HepG2 (cell line): ENCODE measurements around the gene SLC38A1. TPM values are rescaled to one million over a fixed set of nuclear protein-coding genes. Genes with fewer than 3 reads are reported as not detected.

Experiments used
- ATAC-seq: fragments of 200-7000 bp; cut with Tn5 transposase; 3 replicates; pipeline ENCODE4 v1.9.1; 2020; ENCODE audit warnings: mild to moderate bottlenecking, moderate library complexity
- BruUV-seq: library from RNA; stranded (reverse); fragments of 400-500 nt; replicated peaks from 2 replicates; lab custom pipeline; 2021; lab: Mats Ljungman, UMichigan
- CTCF ChIA-PET: fragments of 300-600 bp; formaldehyde crosslinking; extraction: SDS; loops from one replicate; lab custom pipeline; 2021; ENCODE audit warnings: low total read pairs, inconsistent platforms, low intra/inter-chr PET ratio; lab: Yijun Ruan, JAX
- POLR2A ChIA-PET: fragments of 350-600 bp; sonication (Branson Sonifier 250); formaldehyde crosslinking; loops from one replicate; lab custom pipeline; 2020; ENCODE audit warnings: antibody characterized with exemption, inconsistent platforms; lab: Yijun Ruan, JAX
- DNase-seq: peaks from one replicate; pipeline ENCODE4 v3.0.0-alpha.2; 2015; ENCODE audit warnings: low spot score
- FAIRE-seq: peaks from 3 replicates; lab custom pipeline; 2011; peaks lifted over from hg19 to GRCh38; lab: Jason Lieb, UNC
- H2AFZ ChIP-seq: one replicate; pipeline ENCODE4 v1.6.1; 2011; ENCODE audit warnings: low read length, inconsistent platforms
- H3K27ac ChIP-seq: fragments of 300-600 bp; 3 replicates; pipeline ENCODE4 v1.8.0; 2011; ENCODE audit warnings: mixed run types, mild to moderate bottlenecking, mixed read lengths, low read length, inconsistent platforms; ENCODE audit not compliant: insufficient read depth; ENCODE audit errors: extremely low read length
- H3K27me3 ChIP-seq, 2 experiments: fragments of 200-600 bp in 1 of 2; 2 replicates in 1 of 2; 3 replicates in 1 of 2; pipeline versions ENCODE4 v1.6.0 to v1.8.0; 2011; ENCODE audit warnings: low read length in 2 of 2, mild to moderate bottlenecking in 2 of 2, moderate library complexity in 2 of 2, inconsistent platforms in 1 of 2; ENCODE audit not compliant: insufficient read depth in 2 of 2, control insufficient read depth in 1 of 2
- H3K36me3 ChIP-seq, 2 experiments: fragments of 200-600 bp in 1 of 2; replicated peaks in 1 of 2; 2 replicates in 1 of 2; 3 replicates in 1 of 2; pipeline versions ENCODE4 v1.5.1 to v1.8.0; 2011; ENCODE audit warnings: low read length in 2 of 2, inconsistent platforms in 1 of 2; ENCODE audit not compliant: insufficient read depth in 2 of 2, control insufficient read depth in 1 of 2
- H3K4me1 ChIP-seq: 2 replicates; pipeline ENCODE4 v1.5.1; 2012; ENCODE audit warnings: low read length, inconsistent platforms; ENCODE audit not compliant: insufficient read depth
- H3K4me2 ChIP-seq: 2 replicates; pipeline ENCODE4 v1.6.0; 2011; ENCODE audit warnings: low read depth, low read length, inconsistent platforms
- H3K4me3 ChIP-seq, 3 experiments: fragments of 200-600 bp in 1 of 3; sonication (generic), shearing (Covaris generic) in 1 of 3; replicated peaks in 1 of 3; 2 replicates each; pipeline ENCODE4 v1.5.1; 2011 to 2016; ENCODE audit warnings: low read length in 3 of 3, inconsistent platforms in 2 of 3, low read depth in 2 of 3, mild to moderate bottlenecking in 2 of 3, control low read depth in 1 of 3, mixed read lengths in 1 of 3; ENCODE audit not compliant: insufficient read depth in 1 of 3
- H3K79me2 ChIP-seq: one replicate; pipeline ENCODE4 v1.6.1; 2011; ENCODE audit warnings: low read length, inconsistent platforms; ENCODE audit not compliant: insufficient read depth
- H3K9ac ChIP-seq: 2 replicates; pipeline ENCODE4 v1.6.0; 2011; ENCODE audit warnings: mild to moderate bottlenecking, low read depth, low read length, inconsistent platforms; ENCODE audit not compliant: insufficient read depth
- H3K9me3 ChIP-seq: 2 replicates; pipeline ENCODE4 v1.5.1; 2012; ENCODE audit warnings: mild to moderate bottlenecking, low read length
- H4K20me1 ChIP-seq: 2 replicates; pipeline ENCODE4 v1.6.0; 2011; ENCODE audit warnings: inconsistent platforms, mild to moderate bottlenecking, low read length, moderate library complexity; ENCODE audit not compliant: insufficient read depth
- NFRKB ChIP-seq: fragments of 450-650 bp; IDR thresholded peaks from 2 replicates; pipeline ENCODE4 v1.6.1; 2017
- RNF2 ChIP-seq: fragments of 450-650 bp; conservative IDR thresholded peaks from 2 replicates; pipeline ENCODE4 v1.6.1; 2016; ENCODE audit warnings: low read depth
- ZBTB40 ChIP-seq, 2 experiments: fragments of 450-650 bp in 1 of 2; sonication (generic) in 1 of 2; formaldehyde crosslinking in 1 of 2; IDR thresholded peaks; 2 replicates each; pipeline versions ENCODE4 v1.6.1 to v1.8.0; 2016 to 2022; ENCODE audit warnings: antibody characterized with exemption in 1 of 2, mild to moderate bottlenecking in 1 of 2, missing genetic modification reagents in 1 of 2
- ZNF546 ChIP-seq: sonication (generic); formaldehyde crosslinking; conservative IDR thresholded peaks from 2 replicates; pipeline ENCODE4 v1.8.1; 2023; ENCODE audit warnings: mild to moderate bottlenecking, missing genetic modification reagents
- ZNF564 ChIP-seq: sonication (generic); formaldehyde crosslinking; IDR thresholded peaks from 2 replicates; pipeline ENCODE4 v1.8.1; 2023; ENCODE audit warnings: mild to moderate bottlenecking, missing genetic modification reagents
- in situ Hi-C: cut with HindIII; loops from 2 replicates; pipeline ENCODE4 v1.10.0; 2017; ENCODE audit warnings: low pct_unique_long_range_greater_than_20kb; ENCODE audit not compliant: extremely low pct_ligation_motif_present
- intact Hi-C: fragments of 100-400 bp; cut with micrococcal nuclease; formaldehyde crosslinking; loops from one replicate; pipeline ENCODE4 v1.10.0; 2022; ENCODE audit not compliant: unreplicated experiment
- polyA plus RNA-seq, 8 experiments: library from polyadenylated mRNA; depleted of rRNA in 3 of 8; stranded (reverse) in 7 of 8; unstranded in 1 of 8; fragments of >200 nt; fragmentation: Illumina TruSeq in 4 of 8; extraction: Trizol in 4 of 8; gene quantifications; 2 replicates each; pipeline versions ENCODE4 v1.2.1 to v1.2.3, GENCODE V29; 2011 to 2016; ENCODE audit warnings: low read depth in 4 of 8, missing spikeins in 1 of 8, mixed read lengths in 1 of 8; ENCODE audit not compliant: insufficient read depth in 1 of 8
- total RNA-seq, 5 experiments: library from RNA; depleted of rRNA; stranded (reverse); fragments of >200 nt; fragmentation: Illumina TruSeq; extraction: Trizol; gene quantifications; 2 replicates each; pipeline ENCODE4 v1.2.3, GENCODE V29; 2016; ENCODE audit warnings: low read depth in 1 of 5
- TF ChIP-seq, protein P1 (sequence below): sonication (generic); IDR thresholded peaks from 2 replicates; pipeline ENCODE4 v1.6.1; 2016; ENCODE audit warnings: low read depth, borderline replicate concordance
- TF ChIP-seq, protein P2 (sequence below): sonication (generic); formaldehyde crosslinking; IDR thresholded peaks from 2 replicates; pipeline ENCODE4 v1.5.1; 2020; ENCODE audit warnings: mild to moderate bottlenecking, missing genetic modification reagents, borderline replicate concordance
- TF ChIP-seq, protein P3 (sequence below): sonication (generic); formaldehyde crosslinking; IDR thresholded peaks from 2 replicates; pipeline ENCODE4 v1.8.0; 2022; ENCODE audit warnings: missing genetic modification reagents, mild to moderate bottlenecking, moderate library complexity, borderline replicate concordance

SLC38A1 gene
- total and polyA plus RNA-seq, 2 of the 13 experiments (the other 11 are each of a cell fraction or from before 2014, with no cell fraction given), result 47.0 to 50.6 TPM

DNA sequence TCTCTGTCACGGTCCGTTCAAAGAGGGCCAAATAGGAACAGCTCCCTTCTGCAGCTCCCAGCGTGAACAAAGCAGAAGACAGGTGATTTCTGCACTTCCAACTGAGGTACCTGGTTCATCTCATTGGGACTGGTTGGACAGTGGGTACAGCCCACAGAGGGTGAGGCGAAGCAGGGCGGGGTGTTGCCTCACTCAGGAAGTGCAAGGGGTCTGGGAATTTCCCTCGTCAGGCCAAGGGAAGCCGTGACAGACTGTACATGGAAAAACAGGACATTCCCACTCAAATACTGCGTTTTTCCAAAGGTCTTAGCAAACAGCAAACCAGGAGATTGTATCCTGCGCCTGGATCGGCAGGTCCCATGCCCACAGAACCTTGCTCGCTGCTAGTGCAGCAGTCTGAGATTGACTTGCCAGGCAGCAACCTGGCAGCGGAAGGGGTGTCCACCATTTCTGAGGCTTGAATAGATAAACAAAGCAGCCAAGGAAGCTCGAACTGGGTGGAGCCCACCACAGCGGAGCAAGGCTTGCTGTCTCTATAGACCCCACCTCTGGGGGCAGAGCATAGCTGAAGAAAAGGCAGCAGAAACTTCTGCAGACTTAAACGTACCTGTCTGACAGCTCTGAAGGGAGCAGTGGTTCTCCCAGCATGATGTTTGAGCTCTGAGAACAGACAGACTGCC lies 22.7 kb downstream of the SLC38A1 start (continued):
- TF ChIP-seq, protein P1, sequence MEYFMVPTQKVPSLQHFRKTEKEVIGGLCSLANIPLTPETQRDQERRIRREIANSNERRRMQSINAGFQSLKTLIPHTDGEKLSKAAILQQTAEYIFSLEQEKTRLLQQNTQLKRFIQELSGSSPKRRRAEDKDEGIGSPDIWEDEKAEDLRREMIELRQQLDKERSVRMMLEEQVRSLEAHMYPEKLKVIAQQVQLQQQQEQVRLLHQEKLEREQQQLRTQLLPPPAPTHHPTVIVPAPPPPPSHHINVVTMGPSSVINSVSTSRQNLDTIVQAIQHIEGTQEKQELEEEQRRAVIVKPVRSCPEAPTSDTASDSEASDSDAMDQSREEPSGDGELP, result no peak
- TF ChIP-seq, protein P2, sequence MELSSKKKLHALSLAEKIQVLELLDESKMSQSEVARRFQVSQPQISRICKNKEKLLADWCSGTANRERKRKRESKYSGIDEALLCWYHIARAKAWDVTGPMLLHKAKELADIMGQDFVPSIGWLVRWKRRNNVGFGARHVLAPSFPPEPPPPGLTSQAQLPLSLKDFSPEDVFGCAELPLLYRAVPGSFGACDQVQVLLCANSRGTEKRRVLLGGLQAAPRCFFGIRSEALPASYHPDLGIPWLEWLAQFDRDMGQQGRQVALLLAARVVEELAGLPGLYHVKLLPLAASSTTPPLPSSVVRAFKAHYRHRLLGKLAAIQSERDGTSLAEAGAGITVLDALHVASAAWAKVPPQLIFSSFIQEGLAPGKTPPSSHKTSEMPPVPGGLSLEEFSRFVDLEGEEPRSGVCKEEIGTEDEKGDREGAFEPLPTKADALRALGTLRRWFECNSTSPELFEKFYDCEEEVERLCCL (CRISPR knock-in tag), result no peak
- TF ChIP-seq, protein P3, sequence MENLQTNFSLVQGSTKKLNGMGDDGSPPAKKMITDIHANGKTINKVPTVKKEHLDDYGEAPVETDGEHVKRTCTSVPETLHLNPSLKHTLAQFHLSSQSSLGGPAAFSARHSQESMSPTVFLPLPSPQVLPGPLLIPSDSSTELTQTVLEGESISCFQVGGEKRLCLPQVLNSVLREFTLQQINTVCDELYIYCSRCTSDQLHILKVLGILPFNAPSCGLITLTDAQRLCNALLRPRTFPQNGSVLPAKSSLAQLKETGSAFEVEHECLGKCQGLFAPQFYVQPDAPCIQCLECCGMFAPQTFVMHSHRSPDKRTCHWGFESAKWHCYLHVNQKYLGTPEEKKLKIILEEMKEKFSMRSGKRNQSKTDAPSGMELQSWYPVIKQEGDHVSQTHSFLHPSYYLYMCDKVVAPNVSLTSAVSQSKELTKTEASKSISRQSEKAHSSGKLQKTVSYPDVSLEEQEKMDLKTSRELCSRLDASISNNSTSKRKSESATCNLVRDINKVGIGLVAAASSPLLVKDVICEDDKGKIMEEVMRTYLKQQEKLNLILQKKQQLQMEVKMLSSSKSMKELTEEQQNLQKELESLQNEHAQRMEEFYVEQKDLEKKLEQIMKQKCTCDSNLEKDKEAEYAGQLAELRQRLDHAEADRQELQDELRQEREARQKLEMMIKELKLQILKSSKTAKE, result no peak
- TF ChIP-seq, all 625 proteins: peak for 0

- POLR2A ChIA-PET, result no interaction called here
- H3K4me2 ChIP-seq, result no peak overlapping the region
- peaks cover 7% of the 10 kb centered on the region for H4K20me1 ChIP-seq
- no peak for TF ChIP-seq RNF2
- no peak for TF ChIP-seq ZNF546
- no peak for TF ChIP-seq ZBTB40 (IDR thresholded peaks at IDR 0.05)
- TF ChIP-seq ZBTB40 (CRISPR knock-in tag; IDR thresholded peaks at IDR 0.05), result no peak
- TF ChIP-seq NFRKB, result no peak
- TF ChIP-seq ZNF564 (CRISPR knock-in tag), result no peak
Measured at GRCh38 chr12:46244997-46245396, 23.8 kb downstream of the SLC38A1 start.

More at GRCh38 chr12:46244997-46245396, 23.8 kb downstream of the SLC38A1 start:
- no peak for ATAC-seq
- no peak overlapping the region for H3K9ac ChIP-seq
- H3K27me3 ChIP-seq, result no peaks in the 10 kb centered on the region
- no peak for FAIRE-seq
- BruUV-seq, result no TSS peak
- no peak overlapping the region for H2AFZ ChIP-seq
- no peak for DNase-seq
- CTCF ChIA-PET, result no interaction called here
- in situ Hi-C loops (no loop called here), intact Hi-C loops (loop anchor here (1.0 kb wide), 1 partner anchor 34 kb away; no protein-coding TSS in a partner anchor)
- H3K79me2 ChIP-seq, result peaks cover 56% of the 10 kb centered on the region
- H3K9me3 ChIP-seq, result no peaks in the 10 kb centered on the region
- H3K4me1 ChIP-seq, result no peaks in the 10 kb centered on the region
- H3K27ac ChIP-seq, result no peak overlapping the region
- H3K4me3 ChIP-seq, result no peak overlapping the region
- peaks cover 1 to 37% of the 10 kb centered on the region in 2 experiments for H3K36me3 ChIP-seq
